ENCODE data around the gene MMADHC.

GRCh38 chr2:149572102-149572953, 15.2 kb downstream of the MMADHC start:
- TF ChIP-seq TEAD4 (CRISPR knock-in tag; IDR thresholded peaks at IDR 0.05): no peak
- TF ChIP-seq CTCF (IDR thresholded peaks at IDR 0.05): no peak
- TF ChIP-seq ATF2 (CRISPR knock-in tag; IDR thresholded peaks at IDR 0.05; ENCODE audit: borderline replicate concordance, low read depth): no peak
- TF ChIP-seq CDX4 (CRISPR knock-in tag; IDR thresholded peaks at IDR 0.05; ENCODE audit: borderline replicate concordance): no peak
- no peak for TF ChIP-seq ARID4B (CRISPR knock-in tag; IDR thresholded peaks at IDR 0.05; ENCODE audit: borderline replicate concordance)
- no peak for TF ChIP-seq USF1 (CRISPR knock-in tag; IDR thresholded peaks at IDR 0.05)
- no peak for TF ChIP-seq NFYB (CRISPR knock-in tag; conservative IDR thresholded peaks at IDR 0.05; ENCODE audit: low read depth)
- TF ChIP-seq IRF2 (CRISPR knock-in tag; IDR thresholded peaks at IDR 0.05; ENCODE audit: borderline replicate concordance, low read depth): no peak

Measured in WTC11 (cell line).